Esophagus squamous epithelium (tissue), 5 donors: ENCODE results near the gene SERINC5. TPM values are rescaled to one million over a fixed set of nuclear protein-coding genes. Genes with fewer than 3 reads are reported as not detected.

ENCODE experiments used
- DNase-seq: peaks from one replicate; lab custom pipeline; 2025; lab: John Stamatoyannopoulos, UW
- H3K27ac ChIP-seq, 4 donors: fragments of 200-600 bp; sonication (generic); one replicate each; pipeline ENCODE4 v1.5.1; 2016 to 2019; ENCODE audit warnings: mild to moderate bottlenecking in 1 of 4
- H3K27me3 ChIP-seq, 4 donors: fragments of 200-600 bp; sonication (generic); 1 replicate in 3 of 4; 2 replicates in 1 of 4; pipeline versions ENCODE4 v1.5.1 to v1.6.0; 2017 to 2021; ENCODE audit warnings: antibody characterized with exemption in 1 of 4
- H3K36me3 ChIP-seq, 3 donors: fragments of 200-600 bp; sonication (generic); one replicate each; pipeline ENCODE4 v1.5.1; 2016 to 2019
- H3K4me1 ChIP-seq, 3 donors: fragments of 200-600 bp; sonication (generic); one replicate each; pipeline ENCODE4 v1.5.1; 2017 to 2019
- H3K4me3 ChIP-seq, 4 donors: fragments of 200-600 bp; sonication (generic); 1 replicate in 3 of 4; 2 replicates in 1 of 4; pipeline ENCODE4 v1.5.1; 2016 to 2019; ENCODE audit warnings: mild to moderate bottlenecking in 2 of 4, moderate library complexity in 1 of 4
- H3K9me3 ChIP-seq, 3 donors: fragments of 200-600 bp; sonication (generic); one replicate each; pipeline ENCODE4 v1.5.1; 2016 to 2019
- CTCF ChIP-seq, 6 experiments: fragments of 450-650 bp in 4 of 6; fragments of 200-600 bp in 2 of 6; sonication (generic) in 2 of 6; IDR thresholded peaks; one replicate each; pipeline ENCODE4 v1.5.1; 2016 to 2019; ENCODE audit warnings: antibody characterized with exemption in 6 of 6, mild to moderate bottlenecking in 4 of 6, moderate library complexity in 4 of 6
- POLR2A ChIP-seq, 4 donors: fragments of 450-650 bp; IDR thresholded peaks; one replicate each; pipeline ENCODE4 v1.6.1; 2017; ENCODE audit warnings: antibody characterized with exemption in 4 of 4, mild to moderate bottlenecking in 4 of 4, moderate library complexity in 3 of 4
- WGBS, 2 donors: methylation state at CpG; one replicate each; pipeline ENCODE4 v1.1.5; 2018; 5-methylcytosine and 5-hydroxymethylcytosine counted together
- intact Hi-C: fragments of 100-400 bp; cut with DNase I; formaldehyde crosslinking; loops from one replicate; pipeline ENCODE4 v1.15.0; 2022
- total RNA-seq, 4 donors: library from RNA; depleted of rRNA; stranded (reverse); fragments of >200 nt; gene quantifications; one replicate each; pipeline ENCODE4 v1.1.0, GENCODE V29; 2016
- donor health status: DM: yes; HTN: yes; CAD: no.

SERINC5 gene
- total RNA-seq, 4 donors from 2014 or later = 33.9 to 65.3 (median 44.6) TPM

GRCh38 chr5:80177236-80177635, 78.6 kb downstream of the SERINC5 start:
- Histone ChIP-seq H3K9me3 (no peaks in the 10 kb centered on the region), H3K4me3 (no peak overlapping the region), H3K36me3 (peaks cover 0 to 54% (median 0%) of the 10 kb centered on the region in 3 donors), H3K4me1 (peaks cover 5 to 22% (median 12%) of the 10 kb centered on the region in 3 donors), H3K27me3 (no peaks in the 10 kb centered on the region), H3K27ac (no peak overlapping the region)
- intact Hi-C loops = no loop called here
- 82 to 98% methylated on average over 3 of the region's 3 CpGs for WGBS, 2 donors
- DNase-seq = no peak
- TF ChIP-seq POLR2A (IDR thresholded peaks at IDR 0.05) = no peak
- no peak for TF ChIP-seq CTCF (IDR thresholded peaks at IDR 0.05)

- H3K36me3 ChIP-seq = peaks cover 0 to 72% (median 0%) of the 10 kb centered on the region in 3 donors
- 93 to 95% methylated on average over 5 of the region's 5 CpGs for WGBS, 2 donors
- no peak for TF ChIP-seq POLR2A (IDR thresholded peaks at IDR 0.05)
- no peak for TF ChIP-seq CTCF (IDR thresholded peaks at IDR 0.05)
These were observed 80.5 kb downstream of the SERINC5 start for GRCh38 chr5:80175337-80175736.

GRCh38 chr5:80174790-80175189, 81.1 kb downstream of the SERINC5 start:
- intact Hi-C loops = no loop called here
- Histone ChIP-seq H3K27ac (no peak overlapping the region), H3K9me3 (no peaks in the 10 kb centered on the region), H3K4me1 (no peaks in the 10 kb centered on the region), H3K27me3 (no peaks in the 10 kb centered on the region), H3K36me3 (peaks cover 0 to 78% (median 0%) of the 10 kb centered on the region in 3 donors), H3K4me3 (no peak overlapping the region)
- no peak for DNase-seq
- TF ChIP-seq CTCF (IDR thresholded peaks at IDR 0.05) (no peak), POLR2A (IDR thresholded peaks at IDR 0.05) (no peak)
- 78 to 79% methylated on average over 5 of the region's 5 CpGs for WGBS, 2 donors

More at GRCh38 chr5:80175337-80175736, 80.5 kb downstream of the SERINC5 start:
- intact Hi-C loops = no loop called here
- no peak overlapping the region for H3K27ac ChIP-seq
- H3K27me3 ChIP-seq = no peaks in the 10 kb centered on the region
- no peak for DNase-seq
- H3K4me3 ChIP-seq = no peak overlapping the region
- H3K4me1 ChIP-seq = peaks cover 0 to 3% (median 0%) of the 10 kb centered on the region in 3 donors
- H3K9me3 ChIP-seq = no peaks in the 10 kb centered on the region

- no peak overlapping the region for H3K27ac ChIP-seq
- no peaks in the 10 kb centered on the region for H3K27me3 ChIP-seq
- TF ChIP-seq POLR2A (IDR thresholded peaks at IDR 0.05) = no peak
- no peak overlapping the region for H3K4me3 ChIP-seq
- 92% methylated on average over 9 of the region's 9 CpGs for WGBS, 2 donors
- H3K9me3 ChIP-seq = no peaks in the 10 kb centered on the region
- no peaks in the 10 kb centered on the region for H3K4me1 ChIP-seq
- H3K36me3 ChIP-seq = peaks cover 0 to 90% (median 0%) of the 10 kb centered on the region in 3 donors
- no peak for DNase-seq
- intact Hi-C loops = no loop called here
These were observed 83.7 kb downstream of the SERINC5 start for GRCh38 chr5:80172067-80172695.

GRCh38 chr5:80170117-80170535, 85.7 kb downstream of the SERINC5 start:
- Histone ChIP-seq H3K27ac (no peak overlapping the region), H3K36me3 (peaks cover 0 to 95% (median 0%) of the 10 kb centered on the region in 3 donors), H3K4me3 (no peak overlapping the region), H3K4me1 (no peaks in the 10 kb centered on the region), H3K27me3 (no peaks in the 10 kb centered on the region), H3K9me3 (no peaks in the 10 kb centered on the region)
- intact Hi-C loops = no loop called here
- no peak for DNase-seq
- WGBS, 2 donors = 78 to 80% methylated on average over 2 of the region's 2 CpGs
- TF ChIP-seq CTCF (IDR thresholded peaks at IDR 0.05) (no peak), POLR2A (IDR thresholded peaks at IDR 0.05) (no peak)
